DOHH2 (cell line): ENCODE data around the gene CCR8.
"Not testable (repeated sequence)": the region's sequence is repeated elsewhere in the genome, so short reads cannot be mapped to it uniquely, and the experiment has no call there.

Source experiments
- CTCF ChIP-seq: fragments of 200-600 bp; sonication (generic); IDR thresholded peaks from one replicate; pipeline ENCODE4 v1.5.1; 2014; ENCODE audit warnings: antibody characterized with exemption, mild to moderate bottlenecking, low read depth, low read length; ENCODE audit not compliant: poor library complexity, severe bottlenecking
- EZH2phosphoT487 ChIP-seq: fragments of 200-600 bp; sonication (generic); IDR thresholded peaks from 2 replicates; pipeline ENCODE4 v1.6.1; 2017; ENCODE audit warnings: borderline replicate concordance, mild to moderate bottlenecking, antibody characterized with exemption, low read length, moderate library complexity, mixed read lengths

- TF ChIP-seq CTCF, EZH2phosphoT487: not testable (repeated sequence)
These were observed 23.8 kb downstream of the CCR8 start for GRCh38 chr3:39353168-39353927.
